GM19328 (cell line): ENCODE results near the gene SYNDIG1.

Experiments used
- ATAC-seq: cut with Tn5 transposase; IDR thresholded peaks from one replicate; pipeline ENCODE4 v1.9.1; 2021; ENCODE audit warnings: mild to moderate bottlenecking, moderate library complexity; ENCODE audit not compliant: unreplicated experiment

The SYNDIG1 gene

DNA sequence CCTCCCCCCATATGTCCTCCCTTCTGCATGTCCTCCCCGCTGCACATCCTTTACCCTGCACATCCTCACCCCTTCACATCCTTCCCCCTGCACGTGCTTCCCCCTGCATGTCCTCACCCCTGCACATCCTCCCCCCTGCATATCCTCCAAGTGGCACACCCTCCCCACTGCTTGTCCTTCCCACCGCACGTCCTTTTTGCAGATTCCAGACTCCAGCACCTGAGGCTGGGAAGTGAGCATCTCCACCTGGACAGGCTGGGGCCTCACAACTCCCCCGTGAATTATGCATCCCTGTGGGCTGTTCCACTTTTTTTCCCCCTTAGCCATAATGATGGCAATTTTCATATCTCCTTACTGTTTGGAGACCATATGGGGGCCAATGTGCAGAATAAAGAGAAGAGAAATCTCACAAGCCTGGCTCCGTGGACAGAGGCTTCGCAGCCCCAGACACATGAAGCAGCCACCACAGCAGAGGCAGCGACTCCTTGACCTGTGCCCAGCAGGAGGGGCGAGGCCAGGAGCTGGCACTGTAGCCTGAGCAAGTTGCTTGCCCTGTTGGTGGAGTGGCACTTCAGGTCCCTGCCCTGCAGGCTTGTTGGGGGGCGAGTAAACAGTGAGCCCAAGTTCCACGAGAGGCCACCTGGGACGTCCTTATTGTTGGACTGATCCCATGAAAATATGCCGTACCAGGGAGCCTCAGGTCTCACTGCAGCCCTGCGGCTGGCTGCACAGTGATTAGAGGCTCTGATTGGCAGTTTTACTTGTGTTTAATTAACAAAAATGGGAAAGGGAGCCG is 113.1 kb downstream of the SYNDIG1 start:
- no peak for ATAC-seq

- ATAC-seq, result no peak
These were observed 113.9 kb downstream of the SYNDIG1 start for GRCh38 chr20:24583169-24583792.

- ATAC-seq, result no peak
These were observed 114.6 kb downstream of the SYNDIG1 start for GRCh38 chr20:24584078-24584477.

DNA sequence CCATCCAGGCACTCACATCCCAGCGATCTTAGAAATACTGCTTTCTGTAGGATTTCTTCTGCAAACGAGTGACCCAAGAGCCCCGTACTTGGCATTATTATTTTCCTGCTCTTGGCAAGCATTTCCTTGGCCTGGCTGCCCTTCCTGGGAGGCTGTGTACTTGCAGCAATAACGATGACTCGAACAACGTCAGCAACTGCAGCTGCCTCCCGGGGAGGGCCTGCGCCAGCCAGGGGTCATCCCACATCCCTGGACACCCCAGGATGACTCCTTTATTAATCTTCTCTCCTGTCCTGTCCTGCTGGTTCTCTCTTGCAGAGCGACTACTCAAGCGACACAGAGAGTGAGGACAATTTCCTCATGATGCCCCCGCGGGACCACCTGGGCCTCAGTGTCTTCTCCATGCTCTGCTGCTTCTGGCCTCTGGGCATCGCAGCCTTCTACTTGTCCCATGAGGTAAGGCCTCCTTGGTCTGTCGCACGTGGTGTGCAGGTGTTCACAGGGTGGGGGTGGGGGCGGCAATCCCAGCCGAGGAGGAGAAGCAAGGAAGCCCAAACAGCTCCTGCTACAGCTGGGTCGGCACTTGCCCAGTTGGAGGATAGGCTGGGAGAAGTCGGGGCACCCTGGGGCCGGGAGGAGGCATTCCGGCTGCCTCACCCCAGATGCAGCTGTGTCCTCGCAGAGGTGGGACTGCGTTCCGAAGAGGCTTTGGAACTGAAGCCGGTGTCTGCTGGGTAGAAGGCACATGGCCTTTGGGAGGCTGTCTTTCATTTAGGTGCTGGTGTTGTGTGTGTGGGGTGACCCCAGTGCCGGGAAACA is 115.3 kb downstream of the SYNDIG1 start:
- ATAC-seq, result no peak

DNA sequence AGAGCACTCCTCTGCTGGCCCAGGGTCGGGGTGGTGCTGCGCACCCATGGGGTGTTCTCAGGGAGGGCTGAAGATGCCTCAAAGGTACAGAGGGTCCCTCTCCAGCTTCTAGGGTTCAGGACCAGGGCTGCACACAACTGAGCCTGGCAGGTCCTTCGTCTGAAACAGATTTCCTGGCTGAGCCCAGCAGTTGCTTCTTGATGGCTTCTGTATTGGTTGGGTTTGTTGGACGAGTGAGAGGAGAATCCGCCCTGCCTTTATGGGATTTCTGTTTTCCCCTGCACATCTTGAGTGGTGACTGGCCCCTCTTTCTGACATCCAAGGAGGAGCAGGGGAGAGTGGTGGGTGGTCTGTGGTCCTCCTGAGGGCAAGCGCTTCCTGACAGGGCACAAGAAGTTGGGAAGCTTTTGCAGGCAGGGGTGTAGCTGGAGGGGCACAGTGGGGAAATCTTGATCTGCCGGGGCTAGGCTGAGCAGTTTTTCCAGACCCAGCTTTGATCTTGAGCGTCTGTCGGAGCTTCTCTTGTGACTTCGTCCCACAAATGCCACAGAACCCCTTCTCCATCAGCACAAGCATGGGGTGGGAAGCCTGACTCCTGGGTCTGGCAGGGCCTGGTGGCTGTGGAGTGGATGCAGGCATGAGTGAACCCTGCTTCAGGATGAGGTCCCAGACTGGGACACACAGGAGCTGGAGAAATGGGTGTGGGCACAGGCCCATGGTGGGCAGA is 116.5 kb downstream of the SYNDIG1 start:
- no peak for ATAC-seq

- ATAC-seq, result no peak
These were observed 117.1 kb downstream of the SYNDIG1 start for GRCh38 chr20:24586523-24586840.

DNA sequence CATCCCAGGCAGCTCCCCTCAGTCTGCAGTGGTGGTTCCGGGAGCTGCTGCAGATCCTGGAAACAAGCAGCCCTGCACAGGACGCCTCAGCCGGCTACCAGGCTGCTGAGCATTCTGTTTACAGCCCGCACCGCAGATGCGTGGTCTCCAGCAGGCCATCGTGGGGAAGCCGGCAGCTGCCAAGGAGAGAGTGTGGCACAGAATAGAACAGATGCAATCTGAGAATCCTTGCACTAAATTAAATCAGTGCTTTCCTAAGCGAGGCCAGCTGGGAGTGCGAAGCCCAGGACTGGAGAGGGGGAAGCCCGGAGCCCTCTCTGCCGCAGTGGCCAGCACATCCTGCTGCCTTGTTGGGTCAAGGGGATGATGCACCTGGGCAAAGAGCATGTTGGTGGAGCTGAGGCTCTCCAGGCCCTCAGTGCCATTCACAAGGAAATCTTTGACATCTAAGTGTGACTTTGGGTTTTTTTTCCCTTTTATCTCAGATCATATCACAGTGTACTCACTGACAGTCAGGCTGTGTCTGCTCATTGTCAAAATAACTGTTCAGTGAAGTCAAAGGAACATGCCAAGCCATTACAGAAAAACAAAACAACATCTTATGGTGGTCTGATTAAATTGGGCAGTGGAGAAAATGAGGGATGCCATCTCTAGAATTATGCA is 118.1 kb downstream of the SYNDIG1 start:
- ATAC-seq, result no peak

DNA sequence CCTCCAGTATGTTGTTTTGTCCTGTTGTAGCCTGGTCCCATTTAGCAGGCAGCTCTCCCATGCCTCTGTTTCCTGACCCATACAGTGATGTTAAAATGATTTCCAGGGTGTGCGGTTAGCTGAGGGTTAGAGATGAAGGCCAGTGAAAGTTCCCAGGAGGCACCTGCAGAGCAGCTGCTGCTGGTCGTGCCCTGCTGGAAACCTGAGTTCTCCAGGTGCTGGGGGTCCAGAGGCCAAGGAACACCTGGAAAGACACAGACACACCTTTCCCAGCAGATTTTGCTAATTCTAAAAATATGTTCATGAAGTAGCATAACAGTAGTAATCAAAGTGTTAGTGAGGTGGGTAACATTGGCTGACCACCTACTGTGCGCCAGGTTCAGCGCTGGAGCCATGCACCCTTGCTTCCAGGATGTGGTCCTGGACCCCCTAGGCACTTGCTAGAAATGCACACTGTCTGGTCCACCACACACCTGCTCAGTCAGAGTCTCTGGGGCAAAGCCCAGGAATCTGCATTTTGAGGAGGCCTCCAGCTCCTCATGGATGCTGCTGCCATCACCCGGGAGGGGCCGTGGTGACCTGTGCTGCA is 118.7 kb downstream of the SYNDIG1 start:
- ATAC-seq, result no peak

- no peak for ATAC-seq
These were observed 119.4 kb downstream of the SYNDIG1 start for GRCh38 chr20:24588725-24589340.

DNA sequence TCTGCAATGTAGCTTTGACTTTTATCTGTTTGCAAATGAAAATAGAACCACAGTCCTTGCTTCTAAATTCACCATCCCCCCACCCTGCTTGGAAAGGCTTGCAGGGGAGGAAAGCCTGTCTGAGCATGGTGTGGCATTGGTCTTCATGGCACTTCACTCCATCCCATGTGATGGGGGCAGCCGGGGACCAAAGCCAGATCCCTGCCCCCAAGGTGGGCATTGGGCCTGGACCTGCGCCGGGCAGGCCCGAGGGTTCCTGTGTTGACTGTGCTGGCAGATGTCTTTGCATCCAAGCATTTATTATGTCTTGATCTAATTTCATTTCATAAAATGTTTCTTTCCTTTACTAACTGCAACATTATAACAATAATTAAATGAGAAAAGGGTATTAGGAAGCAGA is 120.0 kb downstream of the SYNDIG1 start:
- no peak for ATAC-seq

DNA sequence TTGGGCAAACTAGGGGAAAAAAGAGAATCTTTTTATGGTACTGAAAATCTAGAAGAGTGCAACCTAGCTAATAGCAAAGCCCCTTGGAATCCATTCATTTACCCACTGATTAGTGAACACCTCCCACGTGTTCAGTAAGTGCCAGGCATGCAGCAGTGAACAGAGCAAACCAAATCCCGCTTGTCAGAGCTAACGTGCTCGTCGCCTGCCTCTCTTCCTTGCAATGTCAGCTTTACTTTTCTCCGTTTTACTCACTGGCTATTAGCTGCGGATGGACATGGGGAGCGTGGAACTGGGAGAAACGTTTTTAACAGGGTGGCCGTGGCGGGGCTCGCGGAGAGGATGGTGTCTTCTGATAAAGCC is 120.4 kb downstream of the SYNDIG1 start:
- ATAC-seq, result no peak

GRCh38 chr20:24590178-24590982 is 121.0 kb downstream of the SYNDIG1 start:
- no peak for ATAC-seq

GRCh38 chr20:24597051-24597450 is 127.6 kb downstream of the SYNDIG1 start:
- no peak for ATAC-seq

GRCh38 chr20:24598346-24598745 is 128.9 kb downstream of the SYNDIG1 start:
- ATAC-seq, result no peak

- ATAC-seq, result no peak
These were observed 129.6 kb downstream of the SYNDIG1 start for GRCh38 chr20:24598996-24599395.

DNA sequence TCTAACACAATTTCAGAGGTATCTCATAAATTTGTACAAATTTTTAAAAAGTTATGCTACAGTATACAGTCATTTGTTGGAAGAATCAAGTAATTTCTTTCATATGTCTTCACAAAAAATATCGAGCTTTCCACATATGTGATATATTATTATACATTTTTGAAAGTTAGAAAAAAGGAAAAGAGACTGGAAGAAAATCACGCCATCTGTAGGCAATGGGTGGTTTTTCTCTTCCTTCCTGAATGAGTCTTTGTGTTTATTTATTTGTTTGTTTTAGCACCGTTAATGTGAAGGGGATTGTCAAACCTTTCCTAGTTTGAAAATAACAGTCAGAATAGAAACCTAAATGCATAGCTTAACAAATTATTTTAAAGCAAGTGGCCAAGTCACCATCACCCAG is 130.6 kb downstream of the SYNDIG1 start:
- ATAC-seq, result no peak

DNA sequence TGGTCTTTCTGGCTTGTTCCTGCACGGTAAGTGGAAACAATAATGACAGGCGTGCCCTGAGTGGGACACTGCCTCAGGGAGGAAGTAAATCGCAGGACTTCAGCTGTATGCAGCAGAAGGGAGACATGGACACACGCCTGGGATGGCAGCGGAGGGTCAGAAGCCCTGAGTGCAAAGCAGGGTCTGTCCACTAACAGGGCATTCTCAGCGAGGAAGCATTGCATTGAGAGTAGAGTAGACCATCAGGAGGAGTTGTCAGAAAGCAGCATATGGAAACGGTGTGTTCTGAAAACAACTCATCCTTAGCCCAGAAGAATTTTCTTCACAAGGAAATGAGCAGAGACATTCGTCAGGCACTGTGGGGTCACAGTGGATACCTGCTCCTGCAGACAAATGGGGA is 134.0 kb downstream of the SYNDIG1 start:
- no peak for ATAC-seq

DNA sequence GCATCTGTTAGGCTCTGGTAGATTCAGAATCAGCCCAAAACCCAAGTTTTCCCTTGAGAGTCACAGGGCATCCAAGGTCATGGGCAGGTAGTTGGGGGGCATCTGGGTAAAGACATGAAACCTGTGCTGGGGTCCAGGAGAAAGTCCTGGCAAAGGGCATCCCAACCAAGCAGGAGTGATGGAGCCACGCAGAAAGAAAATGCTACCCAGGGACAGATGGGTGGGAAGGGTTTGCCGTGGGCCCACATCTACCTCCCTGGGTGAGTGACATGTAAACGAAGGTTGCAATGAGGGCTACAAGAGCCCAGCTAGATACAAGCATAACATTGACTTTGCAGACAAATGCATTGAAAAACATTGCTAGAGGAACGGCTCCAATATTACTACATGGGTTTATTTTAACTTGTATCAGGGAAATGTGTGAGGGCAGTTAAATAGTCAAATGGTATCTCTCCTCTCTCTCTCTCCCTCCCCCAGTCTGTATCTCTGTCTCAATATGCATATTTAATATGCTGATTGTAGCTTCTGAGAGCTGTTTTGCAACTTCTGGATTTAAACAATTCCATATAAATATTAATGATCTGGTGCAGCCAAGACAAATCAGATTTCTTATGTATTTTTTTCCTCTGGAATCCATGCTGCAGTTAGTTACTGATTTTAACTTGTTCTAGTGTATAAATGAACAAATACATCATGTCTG is 135.7 kb downstream of the SYNDIG1 start:
- ATAC-seq, result no peak
